ENCODE data around the gene SPG7. TPM values are rescaled to one million over a fixed set of nuclear protein-coding genes. Genes with fewer than 3 reads are reported as not detected.

SPG7 gene
- total RNA-seq, 4 donors from 2014 or later, result 65.0 to 104 (median 84.9) TPM

- Histone ChIP-seq H3K4me3 (no peak overlapping the region), H3K27ac (no peak overlapping the region), H3K36me3 (peaks cover 40 to 100% (median 49%) of the 10 kb centered on the region in 3 donors), H3K27me3 (no peaks in the 10 kb centered on the region), H3K9me3 (no peaks in the 10 kb centered on the region), H3K4me1 (peaks cover 0 to 8% (median 0%) of the 10 kb centered on the region in 3 donors)
- no peak for TF ChIP-seq POLR2A (IDR thresholded peaks at IDR 0.05)
- TF ChIP-seq CTCF (IDR thresholded peaks at IDR 0.05), result no peak
- intact Hi-C loops (cut with DNase I), result no loop called here
- 88 to 93% methylated on average over 15 to 16 of the region's 16 CpGs for WGBS, 2 donors
- DNase-seq, result no peak
These were observed 20.9 kb downstream of the SPG7 start for GRCh38 chr16:89529097-89529496.

- H3K4me3 ChIP-seq, result no peak overlapping the region
- H3K36me3 ChIP-seq, result peaks cover 36 to 100% (median 45%) of the 10 kb centered on the region in 3 donors
- DNase-seq, result no peak
- no peaks in the 10 kb centered on the region for H3K9me3 ChIP-seq
- 90 to 95% methylated on average over 20 to 33 of the region's 37 CpGs for WGBS, 2 donors
- H3K4me1 ChIP-seq, result peaks cover 0 to 18% (median 0%) of the 10 kb centered on the region in 3 donors
- H3K27me3 ChIP-seq, result no peaks in the 10 kb centered on the region
- intact Hi-C loops (cut with DNase I), result no loop called here
- H3K27ac ChIP-seq, result no peak overlapping the region
- TF ChIP-seq CTCF (IDR thresholded peaks at IDR 0.05) (no peak), POLR2A (IDR thresholded peaks at IDR 0.05) (no peak)
These were observed 22.5 kb downstream of the SPG7 start for GRCh38 chr16:89530401-89531381.

- no peak for TF ChIP-seq CTCF (IDR thresholded peaks at IDR 0.05)
- TF ChIP-seq POLR2A (IDR thresholded peaks at IDR 0.05), result no peak
- peak overlapping the region in 1 of 4 donors; percentile 13 for H3K27ac ChIP-seq
- peaks cover 0 to 18% (median 0%) of the 10 kb centered on the region in 3 donors for H3K4me1 ChIP-seq
- WGBS, 2 donors, result 77 to 84% methylated on average over 17 to 23 of the region's 31 CpGs
- H3K9me3 ChIP-seq, result no peaks in the 10 kb centered on the region
- DNase-seq, result no peak
- intact Hi-C loops (cut with DNase I), result no loop called here
- no peak overlapping the region for H3K4me3 ChIP-seq
- H3K27me3 ChIP-seq, result no peaks in the 10 kb centered on the region
- H3K36me3 ChIP-seq, result peaks cover 32 to 100% (median 43%) of the 10 kb centered on the region in 3 donors
These were observed 23.8 kb downstream of the SPG7 start for GRCh38 chr16:89531821-89532526.

GRCh38 chr16:89534252-89534756, 26.1 kb downstream of the SPG7 start:
- peak; percentile 19 for DNase-seq
- H3K27ac ChIP-seq, result peak overlapping the region in 3 of 4 donors; percentile 2 to 68 (median 45)
- WGBS, 2 donors, result 29 to 67% methylated on average over 11 of the region's 11 CpGs
- TF ChIP-seq CTCF (IDR thresholded peaks at IDR 0.05), result no peak
- TF ChIP-seq POLR2A (IDR thresholded peaks at IDR 0.05), result no peak
- H3K36me3 ChIP-seq, result peaks cover 37 to 100% (median 48%) of the 10 kb centered on the region in 3 donors
- H3K4me3 ChIP-seq, result no peak overlapping the region
- no peaks in the 10 kb centered on the region for H3K27me3 ChIP-seq
- intact Hi-C loops (cut with DNase I), result no loop called here
- no peaks in the 10 kb centered on the region for H3K9me3 ChIP-seq
- H3K4me1 ChIP-seq, result peaks cover 0 to 18% (median 0%) of the 10 kb centered on the region in 3 donors

All from esophagus squamous epithelium (tissue), 5 donors.